ENCODE results near the gene MFSD2A. TPM values are rescaled to one million over a fixed set of nuclear protein-coding genes. Genes with fewer than 3 reads are reported as not detected.

The MFSD2A gene
- total and polyA plus RNA-seq, 9 of the 15 experiments (the other 6 are each of a cell fraction or from before 2014, with no cell fraction given): 0.06 to 0.40 (median 0.15) TPM; not detected in 4

- H2AFZ ChIP-seq (ENCODE audit: low read depth, low read length): no peak overlapping the region
- H3K9ac ChIP-seq (ENCODE audit: insufficient read depth in 1 of 2, low read depth in 2 of 2, low read length in 2 of 2): no peak overlapping the region
- WGBS (ENCODE audit: insufficient coverage, low coverage, missing lambda C conversion rate): 13% methylated on average over 25 of the region's 25 CpGs
- H3K4me1 ChIP-seq (replicated peaks in 1 of 2; ENCODE audit: control insufficient read depth in 2 of 2, insufficient read depth in 2 of 2, low read length in 2 of 2): peaks cover 0 to 5% of the 10 kb centered on the region in 2 experiments; a peak in 3 of 5 replicates
- H3K36me3 ChIP-seq (ENCODE audit: control insufficient read depth, insufficient read depth, low read length): no peaks in the 10 kb centered on the region
- ATAC-seq (no peak), DNase-seq (ENCODE audit: extremely low read depth in 1 of 4, low spot score in 3 of 4) (no peak), FAIRE-seq (no peak)
- H3K27me3 ChIP-seq (ENCODE audit: control insufficient read depth in 2 of 2, insufficient read depth in 2 of 2, low read length in 2 of 2): peaks cover 20 to 42% of the 10 kb centered on the region in 2 experiments; a peak in 4 of 5 replicates
- ChIA-PET POLR2A (interaction anchor here (0.6 to 1.1 kb wide), 2 partner anchors 31 to 249 kb away, joined by 3 read pairs; no protein-coding TSS in a partner anchor), CTCF (ENCODE audit: low intra/inter-chr PET ratio) (no interaction called here)
- BruUV-seq (replicated peaks): no TSS peak
- in situ Hi-C loops (cut with MboI): loop anchor here (5.0 kb wide), 1 partner anchor 50 kb away; no protein-coding TSS in a partner anchor
- intact Hi-C loops (cut with micrococcal nuclease): no loop called here
- H3K79me2 ChIP-seq (ENCODE audit: control insufficient read depth, insufficient read depth, low read length): no peaks in the 10 kb centered on the region
- H4K20me1 ChIP-seq (replicated peaks; ENCODE audit: control insufficient read depth, insufficient read depth, low read length): no peaks in the 10 kb centered on the region
- H3K9me1 ChIP-seq (ENCODE audit: control insufficient read depth, insufficient read depth, low read length): no peaks in the 10 kb centered on the region
- H3K4me3 ChIP-seq: no peak overlapping the region
- no peak overlapping the region for H3K4me2 ChIP-seq (ENCODE audit: insufficient read depth, low read length)
- no peaks in the 10 kb centered on the region for H3K9me3 ChIP-seq (replicated peaks; ENCODE audit: control insufficient read depth, insufficient read depth, low read depth, low read length)
- H3K27ac ChIP-seq (ENCODE audit: extremely low read depth, low read depth, low read length): no peak overlapping the region
- TF ChIP-seq ZNF124 (CRISPR knock-in tag; IDR thresholded peaks at IDR 0.05) (no peak), MCM5 (IDR thresholded peaks at IDR 0.05; ENCODE audit: low read depth) (no peak), HDGF (IDR thresholded peaks at IDR 0.05) (no peak), ID3 (CRISPR knock-in tag; IDR thresholded peaks at IDR 0.05) (no peak), ID3 (tag; IDR thresholded peaks at IDR 0.05) (no peak), ZNF76 (CRISPR knock-in tag; IDR thresholded peaks at IDR 0.05; ENCODE audit: borderline replicate concordance) (no peak), GATA2 (CRISPR knock-in tag; IDR thresholded peaks at IDR 0.05) (no peak), JUND (IDR thresholded peaks at IDR 0.05; ENCODE audit: borderline replicate concordance, low read depth, low read length) (no peak), JUND (tag; IDR thresholded peaks at IDR 0.05; ENCODE audit: borderline replicate concordance, low read depth, low read length) (no peak), SP2 (IDR thresholded peaks at IDR 0.05; ENCODE audit: extremely low read depth, low read depth, low read length, poor library complexity, severe bottlenecking) (no peak)
- TF ChIP-seq, protein P1, sequence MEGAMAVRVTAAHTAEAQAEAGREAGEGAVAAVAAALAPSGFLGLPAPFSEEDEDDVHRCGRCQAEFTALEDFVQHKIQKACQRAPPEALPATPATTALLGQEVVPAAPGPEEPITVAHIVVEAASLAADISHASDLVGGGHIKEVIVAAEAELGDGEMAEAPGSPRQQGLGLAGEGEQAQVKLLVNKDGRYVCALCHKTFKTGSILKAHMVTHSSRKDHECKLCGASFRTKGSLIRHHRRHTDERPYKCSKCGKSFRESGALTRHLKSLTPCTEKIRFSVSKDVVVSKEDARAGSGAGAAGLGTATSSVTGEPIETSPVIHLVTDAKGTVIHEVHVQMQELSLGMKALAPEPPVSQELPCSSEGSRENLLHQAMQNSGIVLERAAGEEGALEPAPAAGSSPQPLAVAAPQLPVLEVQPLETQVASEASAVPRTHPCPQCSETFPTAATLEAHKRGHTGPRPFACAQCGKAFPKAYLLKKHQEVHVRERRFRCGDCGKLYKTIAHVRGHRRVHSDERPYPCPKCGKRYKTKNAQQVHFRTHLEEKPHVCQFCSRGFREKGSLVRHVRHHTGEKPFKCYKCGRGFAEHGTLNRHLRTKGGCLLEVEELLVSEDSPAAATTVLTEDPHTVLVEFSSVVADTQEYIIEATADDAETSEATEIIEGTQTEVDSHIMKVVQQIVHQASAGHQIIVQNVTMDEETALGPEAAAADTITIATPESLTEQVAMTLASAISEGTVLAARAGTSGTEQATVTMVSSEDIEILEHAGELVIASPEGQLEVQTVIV (CRISPR knock-in tag; IDR thresholded peaks at IDR 0.05; ENCODE audit: borderline replicate concordance): no peak
- TF ChIP-seq, protein P2, sequence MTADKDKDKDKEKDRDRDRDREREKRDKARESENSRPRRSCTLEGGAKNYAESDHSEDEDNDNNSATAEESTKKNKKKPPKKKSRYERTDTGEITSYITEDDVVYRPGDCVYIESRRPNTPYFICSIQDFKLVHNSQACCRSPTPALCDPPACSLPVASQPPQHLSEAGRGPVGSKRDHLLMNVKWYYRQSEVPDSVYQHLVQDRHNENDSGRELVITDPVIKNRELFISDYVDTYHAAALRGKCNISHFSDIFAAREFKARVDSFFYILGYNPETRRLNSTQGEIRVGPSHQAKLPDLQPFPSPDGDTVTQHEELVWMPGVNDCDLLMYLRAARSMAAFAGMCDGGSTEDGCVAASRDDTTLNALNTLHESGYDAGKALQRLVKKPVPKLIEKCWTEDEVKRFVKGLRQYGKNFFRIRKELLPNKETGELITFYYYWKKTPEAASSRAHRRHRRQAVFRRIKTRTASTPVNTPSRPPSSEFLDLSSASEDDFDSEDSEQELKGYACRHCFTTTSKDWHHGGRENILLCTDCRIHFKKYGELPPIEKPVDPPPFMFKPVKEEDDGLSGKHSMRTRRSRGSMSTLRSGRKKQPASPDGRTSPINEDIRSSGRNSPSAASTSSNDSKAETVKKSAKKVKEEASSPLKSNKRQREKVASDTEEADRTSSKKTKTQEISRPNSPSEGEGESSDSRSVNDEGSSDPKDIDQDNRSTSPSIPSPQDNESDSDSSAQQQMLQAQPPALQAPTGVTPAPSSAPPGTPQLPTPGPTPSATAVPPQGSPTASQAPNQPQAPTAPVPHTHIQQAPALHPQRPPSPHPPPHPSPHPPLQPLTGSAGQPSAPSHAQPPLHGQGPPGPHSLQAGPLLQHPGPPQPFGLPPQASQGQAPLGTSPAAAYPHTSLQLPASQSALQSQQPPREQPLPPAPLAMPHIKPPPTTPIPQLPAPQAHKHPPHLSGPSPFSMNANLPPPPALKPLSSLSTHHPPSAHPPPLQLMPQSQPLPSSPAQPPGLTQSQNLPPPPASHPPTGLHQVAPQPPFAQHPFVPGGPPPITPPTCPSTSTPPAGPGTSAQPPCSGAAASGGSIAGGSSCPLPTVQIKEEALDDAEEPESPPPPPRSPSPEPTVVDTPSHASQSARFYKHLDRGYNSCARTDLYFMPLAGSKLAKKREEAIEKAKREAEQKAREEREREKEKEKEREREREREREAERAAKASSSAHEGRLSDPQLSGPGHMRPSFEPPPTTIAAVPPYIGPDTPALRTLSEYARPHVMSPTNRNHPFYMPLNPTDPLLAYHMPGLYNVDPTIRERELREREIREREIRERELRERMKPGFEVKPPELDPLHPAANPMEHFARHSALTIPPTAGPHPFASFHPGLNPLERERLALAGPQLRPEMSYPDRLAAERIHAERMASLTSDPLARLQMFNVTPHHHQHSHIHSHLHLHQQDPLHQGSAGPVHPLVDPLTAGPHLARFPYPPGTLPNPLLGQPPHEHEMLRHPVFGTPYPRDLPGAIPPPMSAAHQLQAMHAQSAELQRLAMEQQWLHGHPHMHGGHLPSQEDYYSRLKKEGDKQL (CRISPR knock-in tag; IDR thresholded peaks at IDR 0.05; ENCODE audit: borderline replicate concordance): no peak
- TF ChIP-seq, protein P3, sequence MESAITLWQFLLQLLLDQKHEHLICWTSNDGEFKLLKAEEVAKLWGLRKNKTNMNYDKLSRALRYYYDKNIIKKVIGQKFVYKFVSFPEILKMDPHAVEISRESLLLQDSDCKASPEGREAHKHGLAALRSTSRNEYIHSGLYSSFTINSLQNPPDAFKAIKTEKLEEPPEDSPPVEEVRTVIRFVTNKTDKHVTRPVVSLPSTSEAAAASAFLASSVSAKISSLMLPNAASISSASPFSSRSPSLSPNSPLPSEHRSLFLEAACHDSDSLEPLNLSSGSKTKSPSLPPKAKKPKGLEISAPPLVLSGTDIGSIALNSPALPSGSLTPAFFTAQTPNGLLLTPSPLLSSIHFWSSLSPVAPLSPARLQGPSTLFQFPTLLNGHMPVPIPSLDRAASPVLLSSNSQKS (CRISPR knock-in tag; IDR thresholded peaks at IDR 0.05): no peak
These were observed 32.7 kb upstream of the MFSD2A start for GRCh38 chr1:39922251-39922688.

Data from K562 (cell line).